ENCODE data around the gene CUL4A.
"Not testable (repeated sequence)": the region's sequence is repeated elsewhere in the genome, so short reads cannot be mapped to it uniquely, and the experiment has no call there.

The CUL4A gene

GRCh38 chr13:113252516-113253095 is 43.2 kb downstream of the CUL4A start:
- TF ChIP-seq CTCF (IDR thresholded peaks at IDR 0.05): no peak
- Histone ChIP-seq H3K27ac (no peak overlapping the region), H3K4me3 (no peak overlapping the region)
- no peak for DNase-seq (ENCODE audit: low spot score)

DNA sequence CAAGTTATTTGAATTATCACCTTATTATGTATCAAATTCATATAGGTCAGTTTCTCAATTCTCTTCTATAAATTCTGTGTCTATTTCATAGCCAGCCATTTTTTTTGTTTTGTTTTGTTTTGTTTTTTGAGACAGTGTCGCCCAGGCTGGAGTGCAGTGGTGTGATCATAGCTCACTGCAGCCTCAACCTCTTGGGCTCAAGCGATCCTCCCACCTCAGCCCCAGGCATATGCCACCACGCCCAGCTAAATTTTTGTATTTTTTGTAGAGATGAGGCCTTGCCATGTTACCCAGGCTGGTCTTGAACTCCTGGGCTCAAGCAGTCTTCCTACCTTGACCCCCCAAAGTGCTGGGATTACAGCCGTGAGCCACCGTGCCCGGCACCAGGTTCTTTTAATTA is 48.5 kb downstream of the CUL4A start:
- H3K27ac ChIP-seq; DNase-seq (ENCODE audit: low spot score); H3K4me3 ChIP-seq: not testable (repeated sequence)

GRCh38 chr13:113258321-113259054 is 49.1 kb downstream of the CUL4A start:
- TF ChIP-seq CTCF (IDR thresholded peaks at IDR 0.05): no peak
- H3K4me3 ChIP-seq: no peak overlapping the region
- H3K27ac ChIP-seq: no peak overlapping the region
- no peak for DNase-seq (ENCODE audit: low spot score)

DNA sequence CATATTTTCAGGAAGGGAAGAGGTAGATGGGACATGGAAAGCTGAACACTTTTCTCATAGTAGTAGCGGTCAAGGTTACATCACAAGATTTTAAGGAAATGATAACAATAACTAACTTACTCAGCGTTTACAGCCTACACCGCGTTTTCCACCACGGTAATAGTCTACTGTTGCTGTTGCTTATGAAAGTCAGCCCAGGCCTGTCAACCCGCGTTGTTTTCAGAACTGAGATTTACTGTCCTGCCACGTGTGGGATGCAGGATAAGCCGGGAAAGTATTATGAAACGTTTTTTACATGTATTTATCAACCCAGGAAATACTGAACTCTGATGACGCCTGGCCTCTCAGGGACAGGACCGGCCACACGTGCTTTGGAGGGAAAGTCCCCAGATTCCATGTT is 51.6 kb downstream of the CUL4A start:
- no peak for DNase-seq (ENCODE audit: low spot score)
- H3K4me3 ChIP-seq: no peak overlapping the region
- no peak overlapping the region for H3K27ac ChIP-seq
- TF ChIP-seq CTCF (IDR thresholded peaks at IDR 0.05): no peak

- H3K27ac ChIP-seq; DNase-seq (ENCODE audit: low spot score); H3K4me3 ChIP-seq: not testable (repeated sequence)
Observed at GRCh38 chr13:113263016-113263415, 53.6 kb downstream of the CUL4A start.

- Histone ChIP-seq H3K27ac (no peak overlapping the region), H3K4me3 (no peak overlapping the region)
- DNase-seq (ENCODE audit: low spot score): no peak
- no peak for TF ChIP-seq CTCF (IDR thresholded peaks at IDR 0.05)
Observed at GRCh38 chr13:113267642-113268405, 58.4 kb downstream of the CUL4A start.

DNA sequence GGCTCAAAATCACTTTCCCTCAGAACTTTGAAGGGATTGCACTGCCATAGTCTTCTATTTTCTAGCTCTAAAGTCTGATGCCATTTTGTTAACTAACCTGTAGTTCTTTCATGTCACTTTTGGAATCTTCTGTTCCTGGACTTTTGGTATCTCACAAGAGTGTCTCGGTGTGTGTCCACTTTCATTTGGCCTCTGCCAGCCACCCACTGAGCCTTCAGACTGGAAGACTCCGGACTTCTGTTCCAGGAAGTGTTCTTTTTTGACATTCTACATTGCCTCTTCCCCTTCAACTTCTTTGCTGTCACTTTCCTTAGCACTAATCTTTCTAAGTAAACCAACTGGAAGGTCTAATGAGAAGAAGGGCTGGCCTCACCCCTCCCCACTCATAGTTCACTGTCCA is 62.6 kb downstream of the CUL4A start:
- DNase-seq (ENCODE audit: low spot score): no peak
- H3K27ac ChIP-seq: no peak overlapping the region
- no peak for TF ChIP-seq CTCF (IDR thresholded peaks at IDR 0.05)
- H3K4me3 ChIP-seq: no peak overlapping the region

DNA sequence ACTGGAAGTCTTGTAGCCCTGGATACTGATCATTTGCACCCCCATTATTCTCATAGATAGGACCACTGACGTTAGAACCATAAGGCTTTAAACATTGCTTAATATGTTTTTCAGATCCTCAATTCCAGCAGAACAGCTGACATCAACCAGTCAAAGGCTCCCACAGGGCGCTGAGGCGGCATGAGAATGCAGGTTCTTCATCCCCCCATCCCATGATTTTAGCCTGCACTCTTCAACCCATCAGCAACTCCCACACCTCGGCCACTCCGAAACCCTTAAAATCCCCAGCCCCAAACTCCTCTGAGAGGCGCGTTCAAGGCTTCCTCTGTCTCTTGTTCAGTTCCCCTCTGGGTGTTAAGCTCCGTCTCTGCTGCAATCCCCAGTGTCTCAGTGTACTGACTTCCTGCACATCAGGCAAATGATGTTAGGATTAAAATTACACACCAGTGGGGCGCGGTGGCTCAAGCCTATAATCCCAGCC is 63.3 kb downstream of the CUL4A start:
- no peak for DNase-seq (ENCODE audit: low spot score)
- peak overlapping the region in 1 of 2 donors; percentile 64 for H3K27ac ChIP-seq
- TF ChIP-seq CTCF (IDR thresholded peaks at IDR 0.05): no peak
- no peak overlapping the region for H3K4me3 ChIP-seq

Measured in coronary artery (tissue), 2 donors.